ENCODE data around the gene HK1.
A peak's percentile ranks its signal among the peaks of the same experiment; 100 is the strongest.

Gene HK1

GRCh38 chr10:69389827-69390490, 111.7 kb downstream of the HK1 start:
- no peak overlapping the region for H3K4me3 ChIP-seq (ENCODE audit: low read depth, low read length)
- H3K9ac ChIP-seq = no peak overlapping the region
- H3K9me3 ChIP-seq (ENCODE audit: control insufficient read depth, low read length) = no peaks in the 10 kb centered on the region
- TF ChIP-seq CTCF (IDR thresholded peaks at IDR 0.05) = no peak
- no peaks in the 10 kb centered on the region for H3K4me1 ChIP-seq
- no peaks in the 10 kb centered on the region for H3K79me2 ChIP-seq
- H3K27ac ChIP-seq = no peak overlapping the region
- no peaks in the 10 kb centered on the region for H3K36me3 ChIP-seq (ENCODE audit: control insufficient read depth, insufficient read depth, low read length)
- no peak overlapping the region for H2AFZ ChIP-seq
- H3K27me3 ChIP-seq (ENCODE audit: control insufficient read depth, insufficient read depth, low read length) = no peaks in the 10 kb centered on the region
- no peak overlapping the region for H3K4me2 ChIP-seq (ENCODE audit: low read length)

- no peak overlapping the region for H3K4me2 ChIP-seq (ENCODE audit: low read length)
- TF ChIP-seq CTCF (IDR thresholded peaks at IDR 0.05) = no peak
- no peaks in the 10 kb centered on the region for H3K9me3 ChIP-seq (ENCODE audit: control insufficient read depth, low read length)
- H3K9ac ChIP-seq = no peak overlapping the region
- H3K4me3 ChIP-seq (ENCODE audit: low read depth, low read length) = no peak overlapping the region
- H3K36me3 ChIP-seq (ENCODE audit: control insufficient read depth, insufficient read depth, low read length) = no peaks in the 10 kb centered on the region
- no peaks in the 10 kb centered on the region for H3K4me1 ChIP-seq
- H3K79me2 ChIP-seq = no peaks in the 10 kb centered on the region
- no peak overlapping the region for H3K27ac ChIP-seq
- no peaks in the 10 kb centered on the region for H3K27me3 ChIP-seq (ENCODE audit: control insufficient read depth, insufficient read depth, low read length)
- no peak overlapping the region for H2AFZ ChIP-seq
Observed at GRCh38 chr10:69391158-69391557, 112.9 kb downstream of the HK1 start.

- Histone ChIP-seq H3K27ac (no peak overlapping the region), H3K9ac (no peak overlapping the region), H3K4me1 (no peaks in the 10 kb centered on the region), H2AFZ (no peak overlapping the region), H3K27me3 (ENCODE audit: control insufficient read depth, insufficient read depth, low read length) (no peaks in the 10 kb centered on the region), H3K9me3 (ENCODE audit: control insufficient read depth, low read length) (no peaks in the 10 kb centered on the region), H3K4me3 (ENCODE audit: low read depth, low read length) (no peak overlapping the region), H3K79me2 (no peaks in the 10 kb centered on the region), H3K36me3 (ENCODE audit: control insufficient read depth, insufficient read depth, low read length) (no peaks in the 10 kb centered on the region), H3K4me2 (ENCODE audit: low read length) (no peak overlapping the region)
- TF ChIP-seq CTCF (IDR thresholded peaks at IDR 0.05) = peak; percentile 95
Observed at GRCh38 chr10:69392481-69393000, 114.2 kb downstream of the HK1 start.

- no peak overlapping the region for H3K9ac ChIP-seq
- H2AFZ ChIP-seq = no peak overlapping the region
- H3K79me2 ChIP-seq = no peaks in the 10 kb centered on the region
- H3K4me2 ChIP-seq (ENCODE audit: low read length) = no peak overlapping the region
- H3K4me1 ChIP-seq = no peaks in the 10 kb centered on the region
- no peaks in the 10 kb centered on the region for H3K36me3 ChIP-seq (ENCODE audit: control insufficient read depth, insufficient read depth, low read length)
- no peak overlapping the region for H3K4me3 ChIP-seq (ENCODE audit: low read depth, low read length)
- H3K27me3 ChIP-seq (ENCODE audit: control insufficient read depth, insufficient read depth, low read length) = no peaks in the 10 kb centered on the region
- no peaks in the 10 kb centered on the region for H3K9me3 ChIP-seq (ENCODE audit: control insufficient read depth, low read length)
- no peak overlapping the region for H3K27ac ChIP-seq
- TF ChIP-seq CTCF (IDR thresholded peaks at IDR 0.05) = no peak
Observed at GRCh38 chr10:69394020-69394419, 115.7 kb downstream of the HK1 start.

- Histone ChIP-seq H3K27me3 (ENCODE audit: control insufficient read depth, insufficient read depth, low read length) (no peaks in the 10 kb centered on the region), H3K36me3 (ENCODE audit: control insufficient read depth, insufficient read depth, low read length) (no peaks in the 10 kb centered on the region), H3K27ac (no peak overlapping the region), H2AFZ (no peak overlapping the region), H3K9me3 (ENCODE audit: control insufficient read depth, low read length) (no peaks in the 10 kb centered on the region), H3K9ac (no peak overlapping the region), H3K4me3 (ENCODE audit: low read depth, low read length) (no peak overlapping the region), H3K4me1 (no peaks in the 10 kb centered on the region), H3K4me2 (ENCODE audit: low read length) (no peak overlapping the region), H3K79me2 (no peaks in the 10 kb centered on the region)
- TF ChIP-seq CTCF (IDR thresholded peaks at IDR 0.05) = no peak
Observed at GRCh38 chr10:69397972-69398371, 119.7 kb downstream of the HK1 start.

All from parathyroid adenoma (tissue), 2 donors.